HEK293T (cell line): ENCODE results near the gene MYO18A.

Experiments used
- CTCF ChIA-PET: fragments of 350-600 bp; formaldehyde crosslinking; extraction: SDS; loops from one replicate; lab custom pipeline; 2021; ENCODE audit warnings: antibody characterized with exemption, inconsistent platforms; lab: Yijun Ruan, JAX
- POLR2A ChIA-PET: fragments of 350-600 bp; formaldehyde crosslinking; extraction: SDS; loops from one replicate; lab custom pipeline; 2020; ENCODE audit warnings: antibody characterized with exemption, inconsistent platforms; lab: Yijun Ruan, JAX
- DNase-seq: peaks from one replicate; pipeline ENCODE4 v3.0.0; 2012; ENCODE audit warnings: mixed read lengths; ENCODE audit errors: extremely low spot score
- ARNT ChIP-seq: fragments of 450-650 bp; IDR thresholded peaks from 2 replicates; pipeline ENCODE4 v1.6.1; 2017; ENCODE audit warnings: mild to moderate bottlenecking
- BHLHE40 ChIP-seq: fragments of 450-650 bp; IDR thresholded peaks from 2 replicates; pipeline ENCODE4 v1.6.1; 2016; ENCODE audit warnings: mild to moderate bottlenecking, moderate library complexity, borderline replicate concordance
- CTBP1 ChIP-seq: fragments of 450-650 bp; IDR thresholded peaks from 2 replicates; pipeline ENCODE4 v1.6.1; 2016; ENCODE audit warnings: borderline replicate concordance
- ELF4 ChIP-seq: fragments of 450-650 bp; IDR thresholded peaks from 2 replicates; pipeline ENCODE4 v1.6.1; 2017; ENCODE audit warnings: antibody characterized with exemption
- FOXA1 ChIP-seq: fragments of 450-650 bp; IDR thresholded peaks from 2 replicates; pipeline ENCODE4 v1.6.1; 2016; ENCODE audit warnings: mild to moderate bottlenecking
- FOXK2 ChIP-seq: fragments of 450-650 bp; IDR thresholded peaks from 2 replicates; pipeline ENCODE4 v1.6.1; 2016; ENCODE audit warnings: mild to moderate bottlenecking
- FOXM1 ChIP-seq: fragments of 450-650 bp; IDR thresholded peaks from 2 replicates; pipeline ENCODE4 v1.6.1; 2017; ENCODE audit warnings: mild to moderate bottlenecking, borderline replicate concordance
- HDGF ChIP-seq: fragments of 450-650 bp; IDR thresholded peaks from 2 replicates; pipeline ENCODE4 v1.6.1; 2017; ENCODE audit warnings: antibody characterized with exemption, borderline replicate concordance
- L3MBTL2 ChIP-seq: fragments of 450-650 bp; conservative IDR thresholded peaks from 2 replicates; pipeline ENCODE4 v1.6.1; 2016; ENCODE audit warnings: mild to moderate bottlenecking
- LEF1 ChIP-seq: fragments of 450-650 bp; IDR thresholded peaks from 2 replicates; pipeline ENCODE4 v1.6.1; 2017; ENCODE audit warnings: mild to moderate bottlenecking, borderline replicate concordance
- NFRKB ChIP-seq: fragments of 450-650 bp; IDR thresholded peaks from 2 replicates; pipeline ENCODE4 v1.6.1; 2016; ENCODE audit warnings: mild to moderate bottlenecking, moderate library complexity
- SP1 ChIP-seq: fragments of 450-650 bp; IDR thresholded peaks from 2 replicates; pipeline ENCODE4 v1.6.1; 2017
- SUZ12 ChIP-seq: fragments of 450-650 bp; IDR thresholded peaks from 2 replicates; pipeline ENCODE4 v1.6.1; 2016; ENCODE audit warnings: mild to moderate bottlenecking
- TARDBP ChIP-seq: fragments of 450-650 bp; IDR thresholded peaks from 2 replicates; pipeline ENCODE4 v1.6.1; 2016
- ZNF384 ChIP-seq: fragments of 450-650 bp; IDR thresholded peaks from 2 replicates; pipeline ENCODE4 v1.6.1; 2016
- TF ChIP-seq, protein P1 (sequence below): fragments of 450-650 bp; IDR thresholded peaks from 2 replicates; pipeline ENCODE4 v1.6.1; 2016

The MYO18A gene

GRCh38 chr17:29159306-29159860, 20.8 kb downstream of the MYO18A start:
- CTCF ChIA-PET, result no interaction called here
- no peak for DNase-seq
- TF ChIP-seq FOXM1 (no peak), FOXK2 (no peak), HDGF (no peak), SP1 (no peak), NFRKB (no peak), ZNF384 (no peak), ARNT (no peak), SUZ12 (no peak), LEF1 (no peak), ELF4 (no peak), L3MBTL2 (no peak), CTBP1 (no peak), TARDBP (no peak)
- TF ChIP-seq, protein P1, sequence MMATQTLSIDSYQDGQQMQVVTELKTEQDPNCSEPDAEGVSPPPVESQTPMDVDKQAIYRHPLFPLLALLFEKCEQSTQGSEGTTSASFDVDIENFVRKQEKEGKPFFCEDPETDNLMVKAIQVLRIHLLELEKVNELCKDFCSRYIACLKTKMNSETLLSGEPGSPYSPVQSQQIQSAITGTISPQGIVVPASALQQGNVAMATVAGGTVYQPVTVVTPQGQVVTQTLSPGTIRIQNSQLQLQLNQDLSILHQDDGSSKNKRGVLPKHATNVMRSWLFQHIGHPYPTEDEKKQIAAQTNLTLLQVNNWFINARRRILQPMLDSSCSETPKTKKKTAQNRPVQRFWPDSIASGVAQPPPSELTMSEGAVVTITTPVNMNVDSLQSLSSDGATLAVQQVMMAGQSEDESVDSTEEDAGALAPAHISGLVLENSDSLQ, result no peak
- POLR2A ChIA-PET, result interaction anchor here (1.1 kb wide), 1 partner anchor 17 kb away, joined by 4 read pairs; no protein-coding TSS in a partner anchor

DNA sequence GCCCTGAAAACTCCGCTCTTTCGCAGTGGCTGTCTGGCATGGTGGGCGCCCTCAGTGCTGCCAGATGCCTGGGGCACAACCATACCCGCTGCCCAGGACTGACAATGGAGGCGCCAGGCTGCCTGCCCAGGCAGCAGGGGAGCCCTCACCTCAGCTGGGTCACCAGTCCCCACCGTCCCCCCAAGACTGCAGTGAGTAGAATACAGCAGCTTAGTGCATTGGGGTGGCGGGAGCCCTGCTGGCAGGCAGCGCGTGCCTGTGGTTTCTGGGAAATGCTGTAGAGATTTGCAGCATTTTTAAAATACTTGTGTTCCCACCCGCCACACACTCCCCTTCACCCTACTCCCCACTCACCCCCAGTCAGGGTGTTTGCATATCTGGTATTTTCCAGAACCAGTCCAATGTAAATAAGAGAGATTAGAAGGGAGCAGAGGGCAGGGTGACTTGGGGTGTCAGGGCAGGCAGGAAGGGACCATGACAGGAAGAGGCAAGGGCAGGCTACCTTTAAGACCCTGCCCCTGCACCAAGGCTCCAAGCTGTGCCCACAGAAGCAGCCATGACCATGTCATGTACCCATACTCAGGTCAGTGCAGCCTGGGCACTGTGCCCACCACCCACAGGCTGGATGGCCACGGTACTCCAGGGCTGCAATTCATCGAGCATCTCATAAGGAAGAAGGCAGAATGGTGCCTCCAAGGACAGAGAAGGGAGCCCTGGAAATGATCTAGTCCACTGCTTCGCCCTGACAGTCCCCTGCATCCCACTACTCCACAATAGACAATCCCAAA, 21.5 kb downstream of the MYO18A start:
- POLR2A ChIA-PET, result no interaction called here
- CTCF ChIA-PET, result no interaction called here
- no peak for TF ChIP-seq TARDBP
- TF ChIP-seq ARNT, result no peak
- TF ChIP-seq BHLHE40, result no peak
- TF ChIP-seq HDGF, result no peak
- no peak for TF ChIP-seq SUZ12
- no peak for TF ChIP-seq FOXA1
- no peak for TF ChIP-seq FOXM1
- no peak for TF ChIP-seq SP1
- TF ChIP-seq ZNF384, result no peak
- no peak for TF ChIP-seq LEF1
- no peak for TF ChIP-seq CTBP1
- no peak for TF ChIP-seq FOXK2
- TF ChIP-seq L3MBTL2, result no peak
- TF ChIP-seq, protein P1, result no peak
- no peak for TF ChIP-seq NFRKB
- TF ChIP-seq ELF4, result no peak
- no peak for DNase-seq

DNA sequence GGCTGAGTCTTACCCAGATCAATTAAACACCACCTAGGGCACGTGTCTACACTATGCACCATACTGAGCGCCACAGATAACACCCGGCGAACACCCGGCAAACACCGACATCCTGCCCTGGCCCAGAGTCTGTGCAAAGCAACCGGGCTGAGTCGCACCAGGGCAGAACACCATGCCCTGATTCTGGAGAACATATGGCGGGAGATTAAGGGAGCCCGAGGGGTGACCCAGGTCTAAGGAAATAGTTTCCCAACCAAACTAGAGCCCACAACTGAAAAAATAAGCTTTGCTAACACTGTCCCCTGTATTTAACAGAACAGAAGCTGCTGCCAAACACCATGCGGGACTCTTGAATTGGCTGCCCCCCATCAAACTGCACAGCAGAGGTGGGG, 22.1 kb downstream of the MYO18A start:
- TF ChIP-seq L3MBTL2 (no peak), HDGF (no peak), SUZ12 (no peak), FOXA1 (no peak)
- no peak for DNase-seq
- POLR2A ChIA-PET, result no interaction called here

DNA sequence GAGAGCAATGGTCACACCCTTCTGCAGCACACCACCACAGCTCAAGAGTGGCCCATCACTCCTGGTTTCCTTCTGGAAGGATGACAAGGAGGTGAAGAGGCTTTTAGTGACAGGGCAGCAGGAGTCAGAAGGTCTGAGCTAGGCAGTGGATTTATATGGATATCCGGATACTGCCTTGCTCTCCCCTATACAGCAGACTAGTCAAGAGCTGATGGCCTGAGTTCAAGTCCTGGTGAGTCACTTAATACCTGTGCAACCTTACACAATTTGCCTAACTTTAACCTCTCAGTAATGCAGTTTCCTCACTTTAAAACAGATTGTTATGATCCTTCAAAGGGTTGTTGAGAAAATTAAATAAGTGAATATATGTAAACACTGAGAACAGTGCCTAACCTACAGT, 22.9 kb downstream of the MYO18A start:
- no peak for DNase-seq
- ChIA-PET POLR2A (no interaction called here), CTCF (interaction anchor here (1.0 to 1.6 kb wide), 2 partner anchors 22 to 63 kb away, joined by 3 read pairs; partner anchors contain the start of gene MYO18A)
- no peak for TF ChIP-seq NFRKB
- TF ChIP-seq ZNF384, result no peak
- TF ChIP-seq HDGF, result no peak
- TF ChIP-seq ARNT, result no peak
- no peak for TF ChIP-seq SP1
- no peak for TF ChIP-seq BHLHE40
- TF ChIP-seq, protein P1, result no peak
- TF ChIP-seq L3MBTL2, result no peak
- TF ChIP-seq FOXK2, result no peak
- TF ChIP-seq SUZ12, result no peak
- TF ChIP-seq FOXA1, result no peak

More for the DNA sequence above, 22.1 kb downstream of the MYO18A start:
- CTCF ChIA-PET, result no interaction called here

DNA sequence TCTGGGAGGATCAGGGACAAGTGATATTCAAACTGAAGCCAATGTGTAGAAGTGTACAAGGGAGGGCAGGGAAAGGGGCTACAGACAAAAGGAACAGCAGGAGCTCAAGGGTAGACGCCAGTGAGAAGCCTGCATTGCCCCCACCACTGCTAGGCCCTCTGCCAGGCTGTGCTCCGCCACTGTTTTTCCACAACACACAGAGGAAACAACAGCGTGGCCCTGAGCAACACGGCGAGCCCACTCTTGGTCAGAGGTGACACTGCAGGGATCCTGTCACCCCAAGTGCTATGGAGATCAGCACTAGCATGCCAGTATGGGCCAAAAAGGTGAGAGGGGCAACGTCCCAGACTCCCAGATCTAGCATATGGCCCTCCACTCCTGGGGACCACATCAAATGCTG, 23.4 kb downstream of the MYO18A start:
- TF ChIP-seq ELF4, result no peak
- TF ChIP-seq FOXK2, result no peak
- TF ChIP-seq HDGF, result no peak
- TF ChIP-seq NFRKB, result no peak
- no peak for TF ChIP-seq FOXA1
- TF ChIP-seq ARNT, result no peak
- no peak for TF ChIP-seq SP1
- TF ChIP-seq ZNF384, result no peak
- POLR2A ChIA-PET, result interaction anchor here (0.9 kb wide), 1 partner anchor 137 kb away, joined by 3 read pairs; the partner anchor contains the start of gene NUFIP2
- DNase-seq, result no peak
- CTCF ChIA-PET, result interaction anchor here (1.0 to 1.6 kb wide), 2 partner anchors 23 to 63 kb away, joined by 3 read pairs; partner anchors contain the start of gene MYO18A

DNA sequence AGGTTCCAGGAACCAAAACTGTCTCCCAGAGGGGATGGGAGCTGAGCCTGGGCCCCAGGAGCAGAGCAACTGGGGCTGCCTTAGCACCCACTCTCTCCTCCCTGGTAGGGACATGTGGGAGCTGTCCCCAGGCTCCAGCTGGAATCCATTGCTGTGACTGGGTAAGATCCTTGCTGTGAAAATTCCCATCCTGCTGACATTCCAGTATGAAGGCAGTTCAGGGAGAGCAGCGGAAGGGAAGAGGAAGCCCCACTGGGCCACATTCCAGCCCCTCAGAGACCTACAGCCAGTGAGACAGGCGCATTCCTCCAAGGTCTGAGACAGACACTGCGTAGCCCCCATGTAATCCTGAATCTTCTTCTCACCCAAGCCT, 24.2 kb downstream of the MYO18A start:
- no peak for DNase-seq
- ChIA-PET POLR2A (interaction anchor here (0.6 to 1.0 kb wide), 3 partner anchors 16 to 138 kb away, joined by 3 read pairs; partner anchors contain the start of gene NUFIP2), CTCF (interaction anchor here (0.7 to 1.6 kb wide), 3 partner anchors 24 to 64 kb away, joined by 3 to 5 read pairs (median 4); partner anchors contain the start of gene MYO18A)
- no peak for TF ChIP-seq FOXA1
- TF ChIP-seq SP1, result no peak
- TF ChIP-seq BHLHE40, result no peak
- no peak for TF ChIP-seq LEF1
- TF ChIP-seq L3MBTL2, result no peak
- TF ChIP-seq TARDBP, result no peak
- no peak for TF ChIP-seq NFRKB
- TF ChIP-seq ARNT, result no peak
